ACC112 (cell line): Measurements from ENCODE around the gene PDZK1.
"Not testable (repeated sequence)": the region's sequence is repeated elsewhere in the genome, so short reads cannot be mapped to it uniquely, and the experiment has no call there.

ENCODE experiments used
- H2AFZ ChIP-seq: fragments of 200-600 bp; sonication (generic); one replicate; pipeline ENCODE4 v1.6.0; 2017; ENCODE audit warnings: antibody characterized with exemption, low read length; ENCODE audit not compliant: unreplicated experiment
- H3K27ac ChIP-seq: fragments of 200-600 bp; sonication (generic); 2 replicates; pipeline ENCODE4 v1.5.1; 2014; ENCODE audit warnings: low read depth, mild to moderate bottlenecking, antibody characterized with exemption, low read length, moderate library complexity
- H3K27me3 ChIP-seq: fragments of 200-600 bp; sonication (generic); 2 replicates; pipeline ENCODE4 v1.6.1; 2014; ENCODE audit warnings: mild to moderate bottlenecking, antibody characterized with exemption, low read length, moderate library complexity, mixed read lengths; ENCODE audit not compliant: insufficient read depth
- H3K36me3 ChIP-seq: fragments of 200-600 bp; sonication (generic); 2 replicates; pipeline ENCODE4 v1.6.1; 2016; ENCODE audit warnings: mild to moderate bottlenecking, antibody characterized with exemption, low read length, moderate library complexity, mixed read lengths; ENCODE audit not compliant: insufficient read depth
- H3K4me1 ChIP-seq: fragments of 200-600 bp; sonication (generic); one replicate; pipeline ENCODE4 v1.6.1; 2016; ENCODE audit warnings: low read length, mixed read lengths; ENCODE audit not compliant: insufficient read depth, unreplicated experiment, control insufficient read depth
- H3K4me3 ChIP-seq: fragments of 200-600 bp; sonication (generic); 2 replicates; pipeline ENCODE4 v1.5.1; 2014; ENCODE audit warnings: mild to moderate bottlenecking, low read depth, low read length
- H3K79me2 ChIP-seq: fragments of 200-600 bp; sonication (generic); one replicate; pipeline ENCODE4 v1.6.0; 2016; ENCODE audit warnings: low read length; ENCODE audit not compliant: control insufficient read depth, unreplicated experiment, insufficient read depth

The PDZK1 gene

DNA sequence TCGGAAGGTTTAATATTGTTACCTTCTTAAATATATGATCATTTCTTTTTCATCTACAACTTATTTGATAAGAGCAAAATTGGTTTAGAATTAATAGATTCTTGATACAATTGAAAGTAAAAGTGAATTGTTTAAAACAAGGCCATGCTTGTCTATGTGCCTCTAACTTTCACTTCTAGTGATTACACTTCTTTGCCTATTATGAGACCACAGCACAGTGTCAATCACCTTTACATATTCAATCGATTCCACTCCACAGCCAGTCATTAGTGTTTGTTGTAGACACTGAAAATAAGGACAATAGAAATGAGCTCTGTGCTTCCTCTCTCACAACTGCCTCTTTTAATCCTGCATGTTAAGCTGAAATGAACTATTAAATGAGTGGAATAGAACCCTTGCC lies 65.3 kb downstream of the PDZK1 start:
- not testable (repeated sequence) for H2AFZ ChIP-seq, H3K4me1 ChIP-seq, H3K79me2 ChIP-seq, H3K36me3 ChIP-seq, H3K4me3 ChIP-seq, H3K27ac ChIP-seq, H3K27me3 ChIP-seq

DNA sequence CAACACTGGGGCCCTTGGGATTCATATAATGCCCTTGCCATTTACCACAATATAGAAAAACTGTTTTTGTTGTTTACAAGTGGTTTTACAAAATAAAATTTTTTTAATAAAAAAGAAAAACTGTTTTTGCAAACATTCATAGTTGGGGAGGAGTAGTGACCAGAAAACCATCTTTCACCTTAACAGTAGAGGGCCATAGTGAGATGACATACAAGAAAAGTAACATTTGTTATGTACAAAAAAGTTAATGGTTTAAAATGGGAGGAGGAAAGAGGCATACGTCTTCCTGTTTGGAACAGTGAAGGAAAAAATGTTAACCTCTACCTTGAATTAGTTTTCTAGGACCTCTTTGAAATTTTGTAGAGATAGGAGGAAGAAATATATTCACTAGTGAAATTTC lies 70.9 kb downstream of the PDZK1 start:
- not testable (repeated sequence) for H3K27ac ChIP-seq, H3K27me3 ChIP-seq, H2AFZ ChIP-seq, H3K36me3 ChIP-seq, H3K4me1 ChIP-seq, H3K79me2 ChIP-seq, H3K4me3 ChIP-seq

DNA sequence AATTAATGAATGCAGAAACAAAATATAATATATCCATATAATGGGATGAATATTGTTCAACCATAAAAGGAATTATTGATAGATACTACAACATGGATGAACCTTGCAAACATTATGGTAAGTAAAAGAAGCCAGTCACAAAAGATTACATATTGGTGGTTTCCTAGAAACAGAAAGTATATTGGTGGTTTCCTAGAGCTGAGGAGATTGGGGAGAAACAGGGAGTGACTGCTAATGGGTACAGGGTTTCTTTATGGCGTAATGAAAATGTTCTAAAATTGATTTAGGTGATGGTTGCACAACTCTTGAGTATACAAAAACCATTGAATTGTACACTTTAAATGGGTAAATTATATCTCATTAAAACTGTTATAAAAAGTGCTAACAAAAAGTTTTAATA lies 85.0 kb downstream of the PDZK1 start:
- H3K27ac ChIP-seq, H3K27me3 ChIP-seq, H2AFZ ChIP-seq, H3K36me3 ChIP-seq, H3K79me2 ChIP-seq, H3K4me3 ChIP-seq, H3K4me1 ChIP-seq: not testable (repeated sequence)
